A549 (cell line): Measurements from ENCODE around the gene PLCB4. TPM values are rescaled to one million over a fixed set of nuclear protein-coding genes. Genes with fewer than 3 reads are reported as not detected.
A peak's percentile ranks its signal among the peaks of the same experiment; 100 is the strongest.

Experiments used
- ATAC-seq, 2 experiments: fragments of 200-7000 bp in 1 of 2; fragments of >200 bp in 1 of 2; cut with Nextera tagmentation in 1 of 2; cut with Tn5 transposase in 1 of 2; 3 replicates each; pipeline versions ENCODE4 v1.8.0 to v1.9.1; 2018 to 2020; ENCODE audit warnings: mild to moderate bottlenecking in 1 of 2, moderate library complexity in 1 of 2
- CTCF ChIA-PET: fragments of 300-600 bp; sonication (Branson Sonifier 250); formaldehyde crosslinking; extraction: SDS; loops from one replicate; lab custom pipeline; 2021; ENCODE audit warnings: antibody characterized with exemption, inconsistent platforms; lab: Yijun Ruan, JAX
- POLR2A ChIA-PET: fragments of 350-600 bp; formaldehyde crosslinking; extraction: SDS; loops from one replicate; lab custom pipeline; 2021; ENCODE audit warnings: antibody characterized with exemption, inconsistent platforms; lab: Yijun Ruan, JAX
- DNase-seq, 2 experiments: peaks; one replicate each; pipeline versions ENCODE4 v3.0.0 to v3.0.0-alpha.2; 2011 to 2016; ENCODE audit warnings: low read depth in 1 of 2, low spot score in 1 of 2
- FAIRE-seq: peaks from 2 replicates; lab custom pipeline; 2011; peaks lifted over from hg19 to GRCh38; lab: Jason Lieb, UNC
- H3K27ac ChIP-seq, 2 experiments: fragments of >200 bp; sonication (Bioruptor Twin); formaldehyde crosslinking; 3 replicates each; pipeline ENCODE4 v1.5.1; 2016 to 2017
- H3K4me1 ChIP-seq: fragments of >200 bp; sonication (Bioruptor Twin); formaldehyde crosslinking; 3 replicates; pipeline ENCODE4 v1.6.1; 2016
- H3K4me2 ChIP-seq: fragments of >200 bp; sonication (Bioruptor Twin); formaldehyde crosslinking; 3 replicates; pipeline ENCODE4 v1.6.1; 2016
- H3K4me3 ChIP-seq: fragments of >200 bp; sonication (Bioruptor Twin); formaldehyde crosslinking; 3 replicates; pipeline ENCODE4 v1.5.1; 2016
- H3K9me3 ChIP-seq: fragments of >200 bp; sonication (Bioruptor Twin); formaldehyde crosslinking; 3 replicates; pipeline ENCODE4 v1.6.1; 2016
- BCL3 ChIP-seq: fragments of >200 bp; sonication (Bioruptor Twin); formaldehyde crosslinking; IDR thresholded peaks from 3 replicates; pipeline ENCODE4 v1.6.1; 2016
- CBX2 ChIP-seq: fragments of 200-600 bp; sonication (generic); IDR thresholded peaks from 2 replicates; pipeline ENCODE4 v1.6.1; 2016; ENCODE audit warnings: low read depth, mild to moderate bottlenecking, borderline replicate concordance
- CBX8 ChIP-seq: fragments of 200-600 bp; sonication (generic); IDR thresholded peaks from 2 replicates; pipeline ENCODE4 v1.6.1; 2016
- CEBPB ChIP-seq, 2 experiments: fragments of >200 bp in 1 of 2; sonication (Bioruptor Twin) in 1 of 2; formaldehyde crosslinking in 1 of 2; IDR thresholded peaks; 2 replicates each; pipeline ENCODE4 v1.6.1; 2012 to 2016
- EHF ChIP-seq: fragments of 250-450 bp; sonication (Bioruptor Pico); IDR thresholded peaks from 2 replicates; pipeline ENCODE4 v1.5.0; 2020; ENCODE audit warnings: mild to moderate bottlenecking
- FOSB ChIP-seq: fragments of 250-450 bp; sonication (Bioruptor Pico); IDR thresholded peaks from 2 replicates; pipeline ENCODE4 v1.5.0; 2020; ENCODE audit warnings: mild to moderate bottlenecking, moderate library complexity
- FOSL2 ChIP-seq, 2 experiments: fragments of 450-650 bp in 1 of 2; fragments of >200 bp in 1 of 2; sonication (Bioruptor Twin) in 1 of 2; formaldehyde crosslinking; IDR thresholded peaks; 2 replicates each; pipeline versions ENCODE4 v1.5.0 to v1.6.1; 2016 to 2020; ENCODE audit warnings: mild to moderate bottlenecking in 1 of 2, moderate library complexity in 1 of 2
- FOXS1 ChIP-seq: fragments of 250-450 bp; sonication (Bioruptor Pico); IDR thresholded peaks from 2 replicates; pipeline ENCODE4 v1.5.0; 2020; ENCODE audit warnings: mild to moderate bottlenecking, moderate library complexity
- GATA3 ChIP-seq: IDR thresholded peaks from 2 replicates; pipeline ENCODE4 v1.6.1; 2012; ENCODE audit warnings: borderline replicate concordance
- HDAC2 ChIP-seq: fragments of 200-600 bp; sonication (generic); IDR thresholded peaks from 2 replicates; pipeline ENCODE4 v1.6.1; 2016
- HES2 ChIP-seq: fragments of >200 bp; sonication (Bioruptor Twin); formaldehyde crosslinking; IDR thresholded peaks from 2 replicates; pipeline ENCODE4 v1.6.1; 2016
- HOXB13 ChIP-seq: fragments of 250-450 bp; sonication (Bioruptor Pico); IDR thresholded peaks from 2 replicates; pipeline ENCODE4 v1.5.0; 2020; ENCODE audit warnings: low read depth, mild to moderate bottlenecking, moderate library complexity
- JUNB ChIP-seq: fragments of >200 bp; sonication (Bioruptor Twin); formaldehyde crosslinking; IDR thresholded peaks from 2 replicates; pipeline ENCODE4 v1.6.1; 2016
- KDM1A ChIP-seq: fragments of 200-600 bp; sonication (generic); IDR thresholded peaks from 2 replicates; pipeline ENCODE4 v1.6.1; 2016; ENCODE audit warnings: low read depth, mild to moderate bottlenecking
- KDM5A ChIP-seq: fragments of 200-600 bp; sonication (generic); IDR thresholded peaks from 2 replicates; pipeline ENCODE4 v1.6.1; 2016; ENCODE audit warnings: antibody characterized with exemption, mild to moderate bottlenecking
- MAFK ChIP-seq: fragments of 450-650 bp; IDR thresholded peaks from 2 replicates; pipeline ENCODE4 v1.6.1; 2014; ENCODE audit not compliant: partially characterized antibody
- NPAS2 ChIP-seq: fragments of 250-450 bp; sonication (Bioruptor Pico); IDR thresholded peaks from 2 replicates; pipeline ENCODE4 v1.8.0; 2022; ENCODE audit warnings: mild to moderate bottlenecking, moderate library complexity, borderline replicate concordance
- SREBF2 ChIP-seq: fragments of 450-650 bp; IDR thresholded peaks from 2 replicates; pipeline ENCODE4 v1.6.1; 2014; ENCODE audit warnings: mild to moderate bottlenecking, moderate library complexity
- TFCP2L1 ChIP-seq: fragments of 250-450 bp; sonication (Bioruptor Pico); IDR thresholded peaks from 2 replicates; pipeline ENCODE4 v1.5.0; 2021; ENCODE audit warnings: mild to moderate bottlenecking
- ZC3H11A ChIP-seq: fragments of 450-650 bp; IDR thresholded peaks from 2 replicates; pipeline ENCODE4 v1.6.1; 2014; ENCODE audit warnings: antibody characterized with exemption, mild to moderate bottlenecking
- WGBS: methylation state at CpG from one replicate; pipeline ENCODE4 v1.1.6; 2017; ENCODE audit errors: missing lambda C conversion rate; 5-methylcytosine and 5-hydroxymethylcytosine counted together
- polyA plus RNA-seq, 4 experiments: library from polyadenylated mRNA; depleted of rRNA in 3 of 4; stranded (reverse); fragments of >200 nt; fragmentation: RNase III in 1 of 4; extraction: RNeasy Plus Mini Kit Qiagen cat#74134 plus additional on column Dnase treatment in 1 of 4; gene quantifications; 2 replicates in 3 of 4; 3 replicates in 1 of 4; pipeline ENCODE4 v1.2.3, GENCODE V29; 2011 to 2017
- TF ChIP-seq, protein P1 (sequence below): fragments of >200 bp; sonication (Bioruptor Twin); formaldehyde crosslinking; IDR thresholded peaks from 3 replicates; pipeline ENCODE4 v1.5.1; 2016
- TF ChIP-seq, protein P2 (sequence below): IDR thresholded peaks from 2 replicates; pipeline ENCODE4 v1.6.1; 2012

Gene PLCB4
- polyA plus RNA-seq, 2 of the 4 experiments (the other 2 are of a cell fraction) = 17.1 to 32.1 TPM

GRCh38 chr20:9102456-9102855 is 33.6 kb downstream of the PLCB4 start:
- DNase-seq = no peak
- no peak overlapping the region for H3K4me3 ChIP-seq
- TF ChIP-seq NPAS2 (CRISPR knock-in tag) (no peak), MAFK (peak; percentile 63)
- H3K4me1 ChIP-seq = no peaks in the 10 kb centered on the region
- ChIA-PET POLR2A (no interaction called here), CTCF (interaction anchor here (1.1 to 1.9 kb wide), 4 partner anchors 8 to 312 kb away, joined by 3 to 8 read pairs (median 3); no protein-coding TSS in a partner anchor)
- ATAC-seq = no peak
- FAIRE-seq = peak; percentile 65
- no peaks in the 10 kb centered on the region for H3K9me3 ChIP-seq
- H3K27ac ChIP-seq = no peak overlapping the region
- no peak overlapping the region for H3K4me2 ChIP-seq

DNA sequence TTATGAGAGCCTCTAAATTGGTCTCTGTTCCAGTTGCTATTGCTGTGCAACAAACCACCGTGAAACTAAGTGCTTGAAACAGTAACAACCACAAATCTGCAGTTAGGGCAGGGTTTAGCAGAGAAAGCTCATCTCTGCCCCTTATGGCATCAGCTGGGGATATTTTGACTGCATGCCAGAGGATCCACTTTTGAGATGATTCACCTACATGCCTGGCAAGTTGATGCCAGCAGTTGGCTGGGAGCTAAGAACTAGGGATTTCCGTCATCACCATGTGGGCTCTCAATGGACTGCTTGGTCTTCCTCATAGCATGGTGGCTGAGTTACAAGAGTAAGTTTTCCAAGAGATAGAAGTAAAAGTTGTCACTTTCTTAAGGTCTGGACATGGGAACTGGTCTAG is 35.1 kb downstream of the PLCB4 start:
- 87% methylated on average over 2 of the region's 2 CpGs for WGBS
- H3K27ac ChIP-seq = no peak overlapping the region
- H3K9me3 ChIP-seq = no peaks in the 10 kb centered on the region
- no peaks in the 10 kb centered on the region for H3K4me1 ChIP-seq
- peak in 1 of 2 experiments; percentile 42 for DNase-seq
- POLR2A ChIA-PET = no interaction called here
- CTCF ChIA-PET = interaction anchor here (1.0 to 1.9 kb wide), 3 partner anchors 32 to 256 kb away, joined by 3 to 8 read pairs (median 3); no protein-coding TSS in a partner anchor
- TF ChIP-seq EHF (CRISPR knock-in tag) (no peak), BCL3 (no peak), JUNB (no peak), KDM5A (no peak), ZC3H11A (no peak), FOSB (CRISPR knock-in tag) (no peak)
- TF ChIP-seq, all 56 proteins: peak for 0
- FAIRE-seq = peak; percentile 76
- Histone ChIP-seq H3K4me2 (no peak overlapping the region), H3K4me3 (no peak overlapping the region)
- ATAC-seq = peak in 1 of 2 experiments; percentile 34; a peak in 2 of 6 replicates

GRCh38 chr20:9108260-9108659 is 39.4 kb downstream of the PLCB4 start:
- POLR2A ChIA-PET = no interaction called here
- TF ChIP-seq CEBPB (IDR thresholded peaks at IDR 0.05) = no peak
- no peak for TF ChIP-seq KDM1A
- no peak for TF ChIP-seq TFCP2L1
- CTCF ChIA-PET = interaction anchor here (0.6 to 2.3 kb wide), 2 partner anchors 254 to 267 kb away, joined by 4 to 7 read pairs; no protein-coding TSS in a partner anchor

GRCh38 chr20:9109566-9109965 is 40.7 kb downstream of the PLCB4 start:
- no peak overlapping the region for H3K27ac ChIP-seq
- no peak for DNase-seq
- H3K4me1 ChIP-seq = peaks cover 19% of the 10 kb centered on the region
- no peak for FAIRE-seq
- TF ChIP-seq, protein P1, sequence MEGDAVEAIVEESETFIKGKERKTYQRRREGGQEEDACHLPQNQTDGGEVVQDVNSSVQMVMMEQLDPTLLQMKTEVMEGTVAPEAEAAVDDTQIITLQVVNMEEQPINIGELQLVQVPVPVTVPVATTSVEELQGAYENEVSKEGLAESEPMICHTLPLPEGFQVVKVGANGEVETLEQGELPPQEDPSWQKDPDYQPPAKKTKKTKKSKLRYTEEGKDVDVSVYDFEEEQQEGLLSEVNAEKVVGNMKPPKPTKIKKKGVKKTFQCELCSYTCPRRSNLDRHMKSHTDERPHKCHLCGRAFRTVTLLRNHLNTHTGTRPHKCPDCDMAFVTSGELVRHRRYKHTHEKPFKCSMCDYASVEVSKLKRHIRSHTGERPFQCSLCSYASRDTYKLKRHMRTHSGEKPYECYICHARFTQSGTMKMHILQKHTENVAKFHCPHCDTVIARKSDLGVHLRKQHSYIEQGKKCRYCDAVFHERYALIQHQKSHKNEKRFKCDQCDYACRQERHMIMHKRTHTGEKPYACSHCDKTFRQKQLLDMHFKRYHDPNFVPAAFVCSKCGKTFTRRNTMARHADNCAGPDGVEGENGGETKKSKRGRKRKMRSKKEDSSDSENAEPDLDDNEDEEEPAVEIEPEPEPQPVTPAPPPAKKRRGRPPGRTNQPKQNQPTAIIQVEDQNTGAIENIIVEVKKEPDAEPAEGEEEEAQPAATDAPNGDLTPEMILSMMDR = no peak
- TF ChIP-seq FOSB (CRISPR knock-in tag) (no peak), CEBPB (IDR thresholded peaks at IDR 0.05) (no peak), FOSL2 (IDR thresholded peaks at IDR 0.05) (no peak), FOSL2 (CRISPR knock-in tag; IDR thresholded peaks at IDR 0.05) (no peak), CBX2 (no peak), ZC3H11A (no peak), KDM1A (no peak), GATA3 (no peak), EHF (CRISPR knock-in tag) (no peak), FOXS1 (no peak), HDAC2 (no peak), CBX8 (no peak), HOXB13 (CRISPR knock-in tag) (no peak), HES2 (no peak), BCL3 (no peak), KDM5A (no peak), SREBF2 (no peak)
- TF ChIP-seq, protein P2, sequence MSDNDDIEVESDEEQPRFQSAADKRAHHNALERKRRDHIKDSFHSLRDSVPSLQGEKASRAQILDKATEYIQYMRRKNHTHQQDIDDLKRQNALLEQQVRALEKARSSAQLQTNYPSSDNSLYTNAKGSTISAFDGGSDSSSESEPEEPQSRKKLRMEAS = no peak
- TF ChIP-seq, all 56 proteins: peak for 0
- Histone ChIP-seq H3K4me3 (no peak overlapping the region), H3K4me2 (no peak overlapping the region), H3K9me3 (no peaks in the 10 kb centered on the region)
- ChIA-PET POLR2A (no interaction called here), CTCF (interaction anchor here (1.1 to 2.3 kb wide), 2 partner anchors 10 to 256 kb away, joined by 4 to 7 read pairs; no protein-coding TSS in a partner anchor)
- no peak for ATAC-seq
- WGBS = 89% methylated on average over 1 of the region's 1 CpG

More at GRCh38 chr20:9108260-9108659, 39.4 kb downstream of the PLCB4 start:
- FAIRE-seq = no peak
- 93% methylated on average over 1 of the region's 1 CpG for WGBS
- no peak overlapping the region for H3K4me2 ChIP-seq
- no peak overlapping the region for H3K27ac ChIP-seq
- H3K4me3 ChIP-seq = no peak overlapping the region
- DNase-seq = no peak
- ATAC-seq = no peak
- peaks cover 19% of the 10 kb centered on the region for H3K4me1 ChIP-seq
- H3K9me3 ChIP-seq = no peaks in the 10 kb centered on the region
